SK-N-MC (cell line): Measurements from ENCODE around the gene PPP4R3B.

ENCODE experiments used
- EZH2 ChIP-seq: fragments of 200-600 bp; sonication (generic); IDR thresholded peaks from one replicate; pipeline ENCODE4 v1.6.1; 2017; ENCODE audit warnings: antibody characterized with exemption
- FOXP2 ChIP-seq: optimal IDR thresholded peaks from 2 replicates; pipeline ENCODE3; 2011; ENCODE audit warnings: mild to moderate bottlenecking, moderate library complexity; ENCODE audit not compliant: insufficient read depth; ENCODE audit errors: extremely low read length, control extremely low read depth
- POLR2AphosphoS5 ChIP-seq: IDR thresholded peaks from 2 replicates; pipeline ENCODE4 v1.6.1; 2012; ENCODE audit warnings: mild to moderate bottlenecking, low read depth, low read length, borderline replicate concordance

DNA sequence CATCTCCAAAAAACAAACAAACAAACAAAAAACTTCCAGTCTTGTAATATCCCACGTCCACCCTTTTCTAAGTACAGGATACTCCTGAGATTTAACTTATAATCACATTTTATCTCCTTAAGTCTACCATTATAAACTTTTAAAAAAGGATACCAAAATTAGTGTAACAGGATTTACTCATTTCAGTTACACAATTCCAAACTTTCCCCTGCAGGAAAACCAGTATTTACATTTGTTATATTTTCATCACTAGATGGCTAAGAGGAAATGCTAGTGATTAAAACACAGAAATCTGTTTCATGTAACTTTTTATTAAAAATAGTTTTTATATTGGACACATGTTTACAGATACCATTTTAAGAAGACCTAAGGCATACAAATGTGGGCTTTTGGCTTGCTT lies 70.4 kb downstream of the PPP4R3B start:
- TF ChIP-seq EZH2 (no peak), POLR2AphosphoS5 (no peak), FOXP2 (no peak)
